Fibroblast of lung (primary cell): Measurements from ENCODE around the gene CCDC138. TPM values are rescaled to one million over a fixed set of nuclear protein-coding genes. Genes with fewer than 3 reads are reported as not detected.

Source experiments
- DNase-seq, 2 donors: peaks; one replicate each; pipeline versions ENCODE4 v3.0.0 to v3.0.0-alpha.2; 2010; ENCODE audit warnings: low read depth in 2 of 2
- H2AFZ ChIP-seq: 2 replicates; pipeline ENCODE4 v1.5.1; 2012; ENCODE audit warnings: low read length, control low read depth, inconsistent platforms
- H3K27ac ChIP-seq: 2 replicates; pipeline ENCODE4 v1.5.1; 2011; ENCODE audit warnings: low read length, control low read depth; ENCODE audit not compliant: insufficient read depth
- H3K27me3 ChIP-seq: 2 replicates; pipeline ENCODE4 v1.5.1; 2011; ENCODE audit warnings: mild to moderate bottlenecking, low read length; ENCODE audit not compliant: control insufficient read depth, insufficient read depth
- H3K36me3 ChIP-seq: 2 replicates; pipeline ENCODE4 v1.5.1; 2011; ENCODE audit warnings: low read length; ENCODE audit not compliant: control insufficient read depth, insufficient read depth
- H3K4me1 ChIP-seq: 2 replicates; pipeline ENCODE4 v1.5.1; 2011; ENCODE audit warnings: low read length; ENCODE audit not compliant: control insufficient read depth, insufficient read depth; ENCODE audit errors: extremely low read depth
- H3K4me2 ChIP-seq: 2 replicates; pipeline ENCODE4 v1.5.1; 2011; ENCODE audit warnings: low read length, control low read depth; ENCODE audit not compliant: insufficient read depth; ENCODE audit errors: extremely low read depth
- H3K4me3 ChIP-seq, 4 experiments: fragments of 200-600 bp in 1 of 4; sonication (generic) in 1 of 4; replicated peaks in 1 of 4; 2 replicates each; pipeline ENCODE4 v1.5.1; 2011 to 2016; ENCODE audit warnings: low read length in 4 of 4, low read depth in 3 of 4, mild to moderate bottlenecking in 3 of 4, control low read depth in 2 of 4, inconsistent platforms in 1 of 4, mixed read lengths in 1 of 4; ENCODE audit not compliant: insufficient read depth in 1 of 4; ENCODE audit errors: control extremely low read depth in 1 of 4
- H3K79me2 ChIP-seq: 2 replicates; pipeline ENCODE4 v1.5.1; 2012; ENCODE audit warnings: mild to moderate bottlenecking, low read length, inconsistent platforms; ENCODE audit not compliant: control insufficient read depth, insufficient read depth
- H3K9ac ChIP-seq: 2 replicates; pipeline ENCODE4 v1.5.1; 2011; ENCODE audit warnings: mild to moderate bottlenecking, low read length, control low read depth; ENCODE audit not compliant: insufficient read depth
- H3K9me3 ChIP-seq: 2 replicates; pipeline ENCODE4 v1.5.1; 2012; ENCODE audit warnings: low read depth, low read length; ENCODE audit not compliant: control insufficient read depth, insufficient read depth
- H4K20me1 ChIP-seq: 2 replicates; pipeline ENCODE4 v1.5.1; 2011; ENCODE audit warnings: low read length; ENCODE audit not compliant: control insufficient read depth, insufficient read depth; ENCODE audit errors: extremely low read depth
- CTCF ChIP-seq, 2 donors: IDR thresholded peaks in 1 of 2; conservative IDR thresholded peaks in 1 of 2; 1 replicate in 1 of 2; 2 replicates in 1 of 2; pipeline ENCODE4 v1.5.1; 2011 to 2012; ENCODE audit warnings: low read length in 2 of 2, control low read depth in 1 of 2, inconsistent platforms in 1 of 2, low read depth in 1 of 2, mild to moderate bottlenecking in 1 of 2
- EZH2 ChIP-seq: IDR thresholded peaks from 2 replicates; pipeline ENCODE4 v1.5.1; 2012; ENCODE audit warnings: low read length, control low read depth, mild to moderate bottlenecking; ENCODE audit errors: missing control alignments
- polyA plus RNA-seq, 2 donors: library from polyadenylated mRNA; depleted of rRNA in 1 of 2; stranded (reverse) in 1 of 2; unstranded in 1 of 2; fragments of >200 nt; gene quantifications; 2 replicates each; pipeline ENCODE4 v1.2.1, GENCODE V29; 2011 to 2012; ENCODE audit warnings: missing spikeins in 1 of 2
- total RNA-seq: library from RNA; depleted of rRNA; stranded (reverse); fragments of >200 nt; gene quantifications from 2 replicates; pipeline ENCODE4 v1.2.1, GENCODE V29; 2014

The CCDC138 gene
- total and polyA plus RNA-seq, 2 donors (not counting 1 experiment from before 2014, with no cell fraction given), result 1.7 to 3.3 TPM

DNA sequence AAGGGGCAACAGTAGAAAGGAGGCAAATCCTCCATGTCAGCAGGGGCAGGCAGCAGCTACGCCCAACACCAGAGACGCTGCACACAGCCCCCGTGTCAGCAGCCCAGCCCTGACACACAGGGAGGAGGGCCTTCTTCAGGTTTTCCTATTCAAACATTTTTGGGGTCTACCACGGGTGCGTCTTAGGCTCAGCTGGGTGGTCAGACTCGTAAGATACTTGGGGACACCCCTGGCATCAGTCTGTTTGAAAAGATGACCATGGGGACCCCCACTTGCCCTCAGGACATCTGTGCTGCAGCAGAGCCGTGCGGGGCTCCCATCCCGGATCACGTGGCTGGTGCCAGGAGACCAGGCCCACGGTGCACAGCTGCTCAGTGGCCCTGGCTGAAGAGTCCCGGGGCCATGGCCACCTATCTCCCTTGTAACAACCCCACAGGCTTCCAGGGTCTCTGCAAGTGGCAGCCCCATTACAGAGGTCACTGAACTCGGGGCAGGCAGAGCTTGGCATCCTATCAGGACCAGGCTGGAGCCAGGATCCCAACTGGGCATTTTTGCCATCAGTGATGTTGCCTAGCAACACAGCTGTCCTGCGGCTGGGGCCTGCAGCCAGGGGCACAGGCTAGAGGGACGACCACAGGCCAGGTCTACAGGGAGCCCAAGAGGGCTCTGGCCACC is 120.0 kb downstream of the CCDC138 start:
- Histone ChIP-seq H3K27me3 (peaks cover 3% of the 10 kb centered on the region), H3K27ac (no peak overlapping the region)
- TF ChIP-seq EZH2 (no peak), CTCF (conservative IDR thresholded peaks at IDR 0.05 in 1 of 2, IDR thresholded peaks at IDR 0.05 in 1 of 2; ENCODE audit: low read depth in 1 of 2, low read length in 2 of 2) (no peak)

GRCh38 chr2:108907822-108908712 is 121.5 kb downstream of the CCDC138 start:
- TF ChIP-seq EZH2 (no peak), CTCF (conservative IDR thresholded peaks at IDR 0.05 in 1 of 2, IDR thresholded peaks at IDR 0.05 in 1 of 2; ENCODE audit: low read depth in 1 of 2, low read length in 2 of 2) (no peak)

More for the DNA sequence above, 120.0 kb downstream of the CCDC138 start:
- no peak for DNase-seq
- Histone ChIP-seq H3K36me3 (no peaks in the 10 kb centered on the region), H3K4me1 (no peaks in the 10 kb centered on the region), H4K20me1 (no peaks in the 10 kb centered on the region), H3K79me2 (no peaks in the 10 kb centered on the region), H3K4me3 (no peak overlapping the region), H3K9ac (no peak overlapping the region), H3K4me2 (no peak overlapping the region), H2AFZ (no peak overlapping the region), H3K9me3 (no peaks in the 10 kb centered on the region)

GRCh38 chr2:108908713-108909070 is 122.1 kb downstream of the CCDC138 start:
- DNase-seq, result no peak
- Histone ChIP-seq H3K4me2 (no peak overlapping the region), H2AFZ (no peak overlapping the region), H3K4me3 (no peak overlapping the region), H3K36me3 (no peaks in the 10 kb centered on the region), H3K9ac (no peak overlapping the region), H3K9me3 (no peaks in the 10 kb centered on the region), H3K27me3 (no peaks in the 10 kb centered on the region), H3K27ac (no peak overlapping the region), H4K20me1 (no peaks in the 10 kb centered on the region), H3K79me2 (no peaks in the 10 kb centered on the region), H3K4me1 (no peaks in the 10 kb centered on the region)
- TF ChIP-seq CTCF (conservative IDR thresholded peaks at IDR 0.05 in 1 of 2, IDR thresholded peaks at IDR 0.05 in 1 of 2; ENCODE audit: low read depth in 1 of 2, low read length in 2 of 2) (no peak), EZH2 (no peak)

More at GRCh38 chr2:108907822-108908712, 121.5 kb downstream of the CCDC138 start:
- Histone ChIP-seq H4K20me1 (no peaks in the 10 kb centered on the region), H2AFZ (no peak overlapping the region), H3K79me2 (no peaks in the 10 kb centered on the region), H3K9ac (no peak overlapping the region), H3K27me3 (no peaks in the 10 kb centered on the region), H3K4me2 (no peak overlapping the region), H3K36me3 (no peaks in the 10 kb centered on the region), H3K4me1 (no peaks in the 10 kb centered on the region), H3K9me3 (no peaks in the 10 kb centered on the region), H3K4me3 (no peak overlapping the region), H3K27ac (no peak overlapping the region)
- no peak for DNase-seq
